Astrocyte (in vitro differentiated cells and primary cell): ENCODE data around the gene SLC2A13. TPM values are rescaled to one million over a fixed set of nuclear protein-coding genes. Genes with fewer than 3 reads are reported as not detected.

ENCODE experiments used
- DNase-seq: peaks from one replicate; pipeline ENCODE4 v3.0.0-alpha.2; 2010; ENCODE audit warnings: low read depth
- FAIRE-seq: peaks from 2 replicates; lab custom pipeline; 2011; peaks lifted over from hg19 to GRCh38; lab: Jason Lieb, UNC
- H2AFZ ChIP-seq: 2 replicates; pipeline ENCODE4 v1.6.0; 2012; ENCODE audit warnings: low read depth, low read length, inconsistent platforms
- H3K27ac ChIP-seq: 2 replicates; pipeline ENCODE4 v1.5.1; 2011; ENCODE audit warnings: low read depth, low read length, inconsistent platforms
- H3K27me3 ChIP-seq: 2 replicates; pipeline ENCODE4 v1.6.0; 2011; ENCODE audit warnings: low read length, inconsistent platforms; ENCODE audit not compliant: insufficient read depth
- H3K36me3 ChIP-seq: 2 replicates; pipeline ENCODE4 v1.5.1; 2011; ENCODE audit warnings: low read length, inconsistent platforms; ENCODE audit not compliant: insufficient read depth
- H3K4me1 ChIP-seq: 2 replicates; pipeline ENCODE4 v1.5.1; 2011; ENCODE audit warnings: low read length, inconsistent platforms; ENCODE audit not compliant: insufficient read depth
- H3K4me2 ChIP-seq: 2 replicates; pipeline ENCODE4 v1.6.0; 2012; ENCODE audit warnings: low read length, inconsistent platforms
- H3K4me3 ChIP-seq: 2 replicates; pipeline ENCODE4 v1.5.1; 2011; ENCODE audit warnings: low read depth, mild to moderate bottlenecking, low read length, inconsistent platforms; ENCODE audit not compliant: insufficient read depth
- H3K79me2 ChIP-seq: 2 replicates; pipeline ENCODE4 v1.6.0; 2012; ENCODE audit warnings: mild to moderate bottlenecking, low read length, inconsistent platforms; ENCODE audit not compliant: insufficient read depth
- H3K9ac ChIP-seq: 2 replicates; pipeline ENCODE4 v1.6.0; 2012; ENCODE audit warnings: mild to moderate bottlenecking, low read length, inconsistent platforms
- H3K9me3 ChIP-seq: 2 replicates; pipeline ENCODE4 v1.5.1; 2012; ENCODE audit warnings: low read depth, mild to moderate bottlenecking, low read length, inconsistent platforms; ENCODE audit not compliant: insufficient read depth
- H4K20me1 ChIP-seq: 2 replicates; pipeline ENCODE4 v1.6.0; 2012; ENCODE audit warnings: low read length, inconsistent platforms; ENCODE audit not compliant: insufficient read depth
- H3K27ac Mint-ChIP-seq: one replicate; pipeline ENCODE4 v1.8.0; 2021; ENCODE audit warnings: mild to moderate bottlenecking, mixed read lengths; ENCODE audit not compliant: unreplicated experiment
- H3K27me3 Mint-ChIP-seq: one replicate; pipeline ENCODE4 v1.8.0; 2021; ENCODE audit warnings: low read depth, mixed read lengths; ENCODE audit not compliant: unreplicated experiment
- H3K36me3 Mint-ChIP-seq: one replicate; pipeline ENCODE4 v1.8.0; 2021; ENCODE audit warnings: low read depth, mixed read lengths; ENCODE audit not compliant: unreplicated experiment
- H3K4me1 Mint-ChIP-seq: one replicate; pipeline ENCODE4 v1.8.0; 2021; ENCODE audit warnings: low read depth, mixed read lengths; ENCODE audit not compliant: unreplicated experiment
- H3K4me3 Mint-ChIP-seq: one replicate; pipeline ENCODE4 v1.8.0; 2021; ENCODE audit warnings: mild to moderate bottlenecking, moderate library complexity, mixed read lengths; ENCODE audit not compliant: unreplicated experiment
- H3K9me3 Mint-ChIP-seq: one replicate; pipeline ENCODE4 v1.8.0; 2021; ENCODE audit warnings: mild to moderate bottlenecking, mixed read lengths; ENCODE audit not compliant: unreplicated experiment
- EZH2 ChIP-seq: IDR thresholded peaks from 2 replicates; pipeline ENCODE4 v1.6.1; 2012; ENCODE audit warnings: mild to moderate bottlenecking, low read length, inconsistent platforms; ENCODE audit not compliant: insufficient read depth
- total RNA-seq: library from RNA; stranded (reverse); gene quantifications from 2 replicates; pipeline ENCODE4 v1.2.1, GENCODE V29; 2021
- TF ChIP-seq, protein P1 (sequence below): IDR thresholded peaks from 2 replicates; pipeline ENCODE4 v1.5.1; 2011; ENCODE audit warnings: low read depth, mild to moderate bottlenecking, inconsistent platforms, low read length, moderate library complexity; ENCODE audit not compliant: insufficient read depth

SLC2A13 gene
- total RNA-seq, 1 donor from 2014 or later: 10.2 TPM

DNA sequence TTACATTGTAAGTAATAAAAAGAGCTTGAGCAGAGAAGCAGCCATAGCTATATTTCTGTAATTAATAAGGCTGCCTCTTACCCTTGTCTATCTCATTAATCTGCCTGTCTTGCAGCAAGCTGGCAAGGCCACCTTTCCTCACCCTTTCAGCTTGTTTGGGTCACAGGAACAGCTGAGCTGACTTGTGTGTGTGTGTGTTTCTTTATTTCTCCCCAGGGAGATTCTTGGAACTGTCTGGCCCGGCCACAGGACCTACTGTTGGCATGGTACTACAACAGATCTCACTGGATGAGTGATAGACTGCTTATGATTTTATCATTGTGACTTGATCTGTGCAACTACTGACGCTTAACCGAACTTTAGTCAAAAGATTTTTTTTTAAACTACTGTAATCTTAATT, 213.7 kb downstream of the SLC2A13 start:
- H3K9me3 ChIP-seq: no peaks in the 10 kb centered on the region
- TF ChIP-seq EZH2: no peak
- TF ChIP-seq, protein P1, sequence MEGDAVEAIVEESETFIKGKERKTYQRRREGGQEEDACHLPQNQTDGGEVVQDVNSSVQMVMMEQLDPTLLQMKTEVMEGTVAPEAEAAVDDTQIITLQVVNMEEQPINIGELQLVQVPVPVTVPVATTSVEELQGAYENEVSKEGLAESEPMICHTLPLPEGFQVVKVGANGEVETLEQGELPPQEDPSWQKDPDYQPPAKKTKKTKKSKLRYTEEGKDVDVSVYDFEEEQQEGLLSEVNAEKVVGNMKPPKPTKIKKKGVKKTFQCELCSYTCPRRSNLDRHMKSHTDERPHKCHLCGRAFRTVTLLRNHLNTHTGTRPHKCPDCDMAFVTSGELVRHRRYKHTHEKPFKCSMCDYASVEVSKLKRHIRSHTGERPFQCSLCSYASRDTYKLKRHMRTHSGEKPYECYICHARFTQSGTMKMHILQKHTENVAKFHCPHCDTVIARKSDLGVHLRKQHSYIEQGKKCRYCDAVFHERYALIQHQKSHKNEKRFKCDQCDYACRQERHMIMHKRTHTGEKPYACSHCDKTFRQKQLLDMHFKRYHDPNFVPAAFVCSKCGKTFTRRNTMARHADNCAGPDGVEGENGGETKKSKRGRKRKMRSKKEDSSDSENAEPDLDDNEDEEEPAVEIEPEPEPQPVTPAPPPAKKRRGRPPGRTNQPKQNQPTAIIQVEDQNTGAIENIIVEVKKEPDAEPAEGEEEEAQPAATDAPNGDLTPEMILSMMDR: no peak
- no peak overlapping the region for H3K4me2 ChIP-seq
- no peak overlapping the region for H3K4me3 Mint-ChIP-seq
- no peaks in the 10 kb centered on the region for H4K20me1 ChIP-seq
- FAIRE-seq (no peak), DNase-seq (no peak)
- no peaks in the 10 kb centered on the region for H3K36me3 Mint-ChIP-seq
- no peaks in the 10 kb centered on the region for H3K27me3 Mint-ChIP-seq
- no peaks in the 10 kb centered on the region for H3K36me3 ChIP-seq
- H3K4me1 ChIP-seq: no peaks in the 10 kb centered on the region
- no peaks in the 10 kb centered on the region for H3K27me3 ChIP-seq
- H3K4me3 ChIP-seq: no peak overlapping the region
- H3K4me1 Mint-ChIP-seq: no peaks in the 10 kb centered on the region
- H3K9me3 Mint-ChIP-seq: no peaks in the 10 kb centered on the region
- H3K79me2 ChIP-seq: no peaks in the 10 kb centered on the region
- no peak overlapping the region for H2AFZ ChIP-seq
- H3K9ac ChIP-seq: no peak overlapping the region
- no peak overlapping the region for H3K27ac Mint-ChIP-seq
- no peak overlapping the region for H3K27ac ChIP-seq

- FAIRE-seq (no peak), DNase-seq (no peak)
- no peaks in the 10 kb centered on the region for H3K36me3 ChIP-seq
- H3K27me3 Mint-ChIP-seq: no peaks in the 10 kb centered on the region
- no peaks in the 10 kb centered on the region for H3K27me3 ChIP-seq
- no peak overlapping the region for H3K4me3 ChIP-seq
- H3K36me3 Mint-ChIP-seq: no peaks in the 10 kb centered on the region
- no peak overlapping the region for H3K27ac ChIP-seq
- H2AFZ ChIP-seq: no peak overlapping the region
- H3K4me1 ChIP-seq: no peaks in the 10 kb centered on the region
- no peak overlapping the region for H3K27ac Mint-ChIP-seq
- H3K9me3 ChIP-seq: no peaks in the 10 kb centered on the region
- H3K79me2 ChIP-seq: no peaks in the 10 kb centered on the region
- no peaks in the 10 kb centered on the region for H3K9me3 Mint-ChIP-seq
- H4K20me1 ChIP-seq: no peaks in the 10 kb centered on the region
- TF ChIP-seq EZH2: no peak
- TF ChIP-seq, protein P1: no peak
- H3K4me1 Mint-ChIP-seq: no peaks in the 10 kb centered on the region
- no peak overlapping the region for H3K4me3 Mint-ChIP-seq
- H3K9ac ChIP-seq: no peak overlapping the region
- no peak overlapping the region for H3K4me2 ChIP-seq
Measured at GRCh38 chr12:39887856-39888255, 218.0 kb downstream of the SLC2A13 start.

DNA sequence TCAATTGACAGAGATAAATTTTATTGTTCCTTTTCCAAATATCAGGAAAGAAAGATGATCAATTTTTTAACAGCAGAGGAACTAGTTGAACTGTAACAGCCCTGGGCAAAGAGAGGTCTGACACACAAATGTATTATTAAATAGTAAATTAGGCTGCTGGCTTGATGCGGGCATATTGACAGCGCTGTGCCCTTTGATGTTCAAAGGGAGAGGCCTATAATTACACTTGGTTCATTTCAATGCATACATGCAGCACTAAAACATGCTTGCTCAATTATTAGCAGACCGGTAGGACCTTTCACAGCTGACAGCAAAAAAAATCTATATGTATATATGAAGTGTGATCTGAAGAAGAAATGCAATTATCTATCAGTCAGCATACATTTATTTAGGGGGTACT, 219.8 kb downstream of the SLC2A13 start:
- H3K36me3 Mint-ChIP-seq: no peaks in the 10 kb centered on the region
- no peaks in the 10 kb centered on the region for H3K9me3 ChIP-seq
- H3K27me3 ChIP-seq: no peaks in the 10 kb centered on the region
- TF ChIP-seq EZH2: no peak
- TF ChIP-seq, protein P1: no peak
- no peaks in the 10 kb centered on the region for H3K9me3 Mint-ChIP-seq
- H3K4me1 Mint-ChIP-seq: no peaks in the 10 kb centered on the region
- DNase-seq: no peak
- H3K4me1 ChIP-seq: no peaks in the 10 kb centered on the region
- no peaks in the 10 kb centered on the region for H4K20me1 ChIP-seq
- no peaks in the 10 kb centered on the region for H3K27me3 Mint-ChIP-seq
- no peak overlapping the region for H3K27ac ChIP-seq
- FAIRE-seq: no peak
- no peak overlapping the region for H3K9ac ChIP-seq
- H3K4me3 ChIP-seq: no peak overlapping the region
- no peaks in the 10 kb centered on the region for H3K79me2 ChIP-seq
- no peak overlapping the region for H3K4me3 Mint-ChIP-seq
- no peaks in the 10 kb centered on the region for H3K36me3 ChIP-seq
- H2AFZ ChIP-seq: no peak overlapping the region
- no peak overlapping the region for H3K4me2 ChIP-seq
- H3K27ac Mint-ChIP-seq: no peak overlapping the region
